HG03558 (cell line): ENCODE results near the gene HDAC3.
A peak's percentile ranks its signal among the peaks of the same experiment; 100 is the strongest.

Experiments used
- ATAC-seq: cut with Tn5 transposase; IDR thresholded peaks from one replicate; pipeline ENCODE4 v1.9.1; 2021; ENCODE audit warnings: moderate number of reproducible peaks; ENCODE audit not compliant: unreplicated experiment; ENCODE audit errors: extremely low read depth

The HDAC3 gene

DNA sequence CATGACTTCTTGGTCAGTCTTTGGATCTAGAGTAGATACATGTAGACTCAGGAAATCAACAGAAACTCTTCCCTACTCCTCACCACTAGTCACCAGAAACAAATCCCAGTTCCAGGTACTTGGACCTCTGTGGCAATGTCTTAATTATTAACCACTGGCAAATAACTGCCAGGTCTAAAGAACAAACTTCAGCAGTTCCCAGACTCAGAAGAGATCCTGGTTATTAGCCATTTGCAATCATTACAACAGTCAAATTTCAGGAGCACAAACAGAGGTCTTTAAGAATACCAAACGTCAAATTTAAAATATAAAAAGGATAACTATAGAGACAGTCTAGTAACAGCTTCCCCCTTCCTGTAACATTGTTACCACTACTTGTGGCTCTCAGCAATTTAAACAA lies 28.1 kb downstream of the HDAC3 start:
- ATAC-seq: no peak

DNA sequence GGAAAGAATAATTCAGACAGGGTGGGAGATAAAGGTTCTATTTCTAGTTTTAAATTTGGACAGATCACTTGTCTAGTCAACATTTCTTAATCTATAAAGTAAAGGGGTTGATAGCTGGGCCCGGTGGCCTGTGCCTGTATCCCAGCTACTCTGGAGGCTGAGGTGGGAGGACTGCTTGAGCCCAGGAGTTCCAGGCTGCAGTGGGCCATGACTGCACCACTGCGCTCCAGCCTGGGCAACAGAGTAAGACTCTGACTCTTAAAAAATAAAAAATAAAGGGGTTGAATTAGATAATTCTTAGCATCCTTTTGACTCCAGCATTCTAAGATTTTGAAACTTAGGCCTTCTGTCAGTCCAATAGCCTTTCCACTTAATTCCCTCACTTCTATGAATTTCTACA lies 28.6 kb downstream of the HDAC3 start:
- ATAC-seq: no peak

DNA sequence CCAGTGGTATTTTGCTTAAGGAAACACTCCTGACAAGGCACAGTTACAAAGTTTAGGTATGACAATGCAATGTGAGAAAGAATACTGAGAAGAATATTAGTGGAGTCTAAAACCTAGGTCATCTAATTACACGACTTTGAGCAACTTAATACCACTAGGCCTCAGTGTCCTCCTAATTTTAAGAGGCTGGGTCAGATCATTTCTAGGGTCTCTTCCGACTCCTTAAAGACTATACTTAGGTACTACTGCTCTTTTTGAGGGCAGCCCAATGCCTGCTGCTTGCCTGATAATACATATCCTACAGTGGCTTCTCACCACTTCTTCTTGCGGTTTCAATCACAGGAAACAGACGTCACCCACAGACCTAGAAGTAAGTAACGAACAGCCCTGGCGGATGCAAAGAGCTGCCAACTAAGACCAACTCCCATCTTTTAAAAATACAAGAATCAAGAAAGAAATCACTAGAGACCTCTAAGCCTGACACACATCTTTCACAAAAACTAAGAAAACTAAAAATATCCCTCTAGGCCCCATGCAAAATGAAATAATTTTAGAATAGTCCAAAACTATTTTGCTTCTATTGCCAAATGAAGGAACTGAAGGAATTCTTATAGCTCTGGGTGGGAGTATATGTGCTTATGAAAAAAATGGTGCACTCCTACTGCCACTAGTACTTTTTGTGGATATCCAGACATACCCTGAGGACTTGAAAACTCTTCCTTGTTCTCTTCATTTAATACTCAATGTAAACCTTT lies 30.9 kb downstream of the HDAC3 start:
- peak; percentile 91 for ATAC-seq

DNA sequence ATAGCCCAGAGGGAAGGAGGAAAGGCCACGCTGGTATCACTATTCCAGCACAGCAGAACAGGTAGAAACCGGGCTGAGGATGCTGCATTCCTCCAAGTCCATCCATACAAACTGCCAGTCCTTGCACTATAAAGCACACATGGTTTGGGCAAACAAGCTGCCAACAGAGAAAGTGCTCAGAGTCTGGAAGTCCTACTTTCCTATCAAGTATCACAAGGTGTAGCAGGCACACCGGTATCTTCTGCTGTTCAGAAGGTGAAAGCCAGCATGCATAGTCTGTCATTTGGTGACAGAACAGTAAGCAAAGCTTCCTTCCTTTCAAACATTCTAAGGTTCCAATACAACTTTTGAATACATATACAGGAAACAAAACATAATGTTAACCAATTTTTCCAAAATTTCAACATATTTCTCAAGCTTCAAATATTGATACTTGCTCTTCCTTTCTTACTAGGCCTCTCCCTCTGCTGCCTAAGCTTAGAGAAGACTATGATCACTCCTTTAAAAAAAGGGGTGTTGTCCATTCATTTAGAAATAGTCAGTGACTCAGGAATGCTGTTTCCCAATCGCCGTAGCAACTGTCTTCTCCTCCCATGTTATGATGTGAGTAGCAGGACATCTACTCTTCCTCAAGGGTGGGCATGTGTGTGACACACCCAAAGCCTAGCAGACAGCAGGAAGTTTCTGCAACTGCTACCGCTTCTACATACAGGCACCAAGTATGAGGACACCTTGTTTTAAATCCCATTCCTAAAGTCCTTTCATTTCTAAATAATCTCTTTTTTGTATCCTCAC lies 32.5 kb downstream of the HDAC3 start:
- ATAC-seq: no peak

DNA sequence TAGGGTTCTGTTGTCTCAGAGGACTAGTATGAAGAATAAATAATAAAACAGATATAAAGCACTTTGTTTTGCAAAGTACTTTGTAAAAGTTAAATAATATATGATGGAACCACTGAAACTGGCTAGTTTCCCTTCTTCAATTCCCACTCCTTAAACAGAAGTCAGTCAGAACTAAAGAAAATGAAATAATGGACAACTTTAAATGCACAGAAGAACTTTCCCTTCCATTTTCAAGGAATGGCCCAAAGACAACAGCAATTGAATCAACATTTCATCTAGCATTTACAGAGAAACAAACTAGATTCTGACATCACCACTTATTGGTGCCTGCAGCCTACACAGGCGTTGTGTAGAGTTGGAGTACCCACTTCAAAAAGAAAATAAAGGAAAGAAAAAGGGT lies 34.0 kb downstream of the HDAC3 start:
- ATAC-seq: no peak

DNA sequence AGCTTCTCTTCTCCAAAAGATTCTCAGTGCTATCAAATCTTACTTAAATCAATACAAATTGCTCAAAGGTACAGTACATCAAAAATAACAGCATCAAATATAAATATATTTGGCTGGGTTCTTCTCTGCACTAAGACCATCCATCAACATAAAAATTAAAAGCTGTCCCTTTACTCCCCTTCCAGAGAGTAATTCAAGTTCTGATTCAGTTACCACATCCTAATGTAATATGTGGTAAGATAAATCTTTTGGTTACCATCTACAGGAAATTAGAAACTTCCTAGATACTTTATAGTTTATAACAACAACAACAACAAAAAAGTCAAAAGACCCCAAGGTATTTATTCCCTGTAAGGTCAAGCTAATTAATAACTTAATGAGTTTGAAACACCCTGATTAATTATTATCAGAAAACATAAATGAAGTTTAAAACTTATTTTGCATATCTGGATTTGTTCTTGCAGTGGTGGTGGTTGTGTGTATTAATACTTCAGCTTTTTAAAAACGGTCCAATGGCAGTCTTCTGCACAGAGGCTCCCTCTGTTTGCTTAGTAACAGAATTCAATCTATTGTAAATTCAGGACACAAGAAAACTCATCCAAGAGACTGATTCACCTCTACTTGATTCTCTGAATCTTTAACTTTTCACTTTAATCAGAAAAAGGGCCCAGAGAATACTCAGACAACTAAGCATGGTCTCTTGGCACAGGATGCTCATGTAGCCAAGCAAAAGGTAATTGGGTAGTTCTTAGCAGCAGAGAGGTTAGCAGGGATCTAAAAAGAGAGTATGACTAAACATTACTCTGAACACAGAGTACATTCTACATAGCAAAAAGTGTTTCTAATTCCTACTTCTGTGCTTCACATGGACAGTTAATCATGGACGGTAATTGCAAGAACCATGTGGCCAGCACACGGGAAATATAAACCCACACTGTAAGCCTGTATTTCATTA lies 38.0 kb downstream of the HDAC3 start:
- ATAC-seq: no peak

DNA sequence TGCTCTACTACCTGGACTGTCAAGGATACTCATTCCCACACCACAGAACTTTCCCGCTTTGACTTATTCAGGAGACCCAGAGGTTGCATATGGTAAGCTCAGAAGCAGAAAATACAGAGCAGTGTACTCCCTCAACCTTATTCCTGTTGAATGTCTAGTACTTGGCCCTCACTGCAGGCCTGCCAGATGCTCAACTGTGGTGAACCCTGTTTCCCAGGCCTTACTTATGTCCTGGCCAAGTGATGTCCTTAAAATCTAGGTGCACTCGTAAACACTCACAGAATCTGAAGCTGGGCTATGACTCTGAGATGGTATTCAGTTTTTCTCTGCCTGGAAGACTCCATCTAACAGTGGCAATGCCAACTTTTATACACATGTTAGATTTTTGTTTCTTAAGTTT lies 38.8 kb downstream of the HDAC3 start:
- ATAC-seq: no peak

DNA sequence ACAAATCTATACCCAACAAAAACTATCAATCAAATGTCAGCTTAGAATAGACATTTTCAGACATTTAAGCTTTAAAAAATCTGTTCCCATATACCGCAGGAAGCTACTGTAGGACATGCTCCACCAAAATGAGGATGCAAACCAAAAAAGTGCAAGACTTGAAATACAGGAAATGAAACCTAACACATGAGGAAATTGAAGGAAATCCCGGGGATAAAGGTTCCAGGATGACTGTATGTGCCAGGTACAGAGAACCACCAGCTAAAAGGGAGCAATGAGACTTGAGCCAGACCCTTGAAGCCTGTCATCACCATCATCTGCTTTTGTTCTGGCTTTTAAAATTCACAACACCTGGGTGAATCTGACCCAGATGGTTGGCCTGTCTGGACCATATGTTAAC lies 39.3 kb downstream of the HDAC3 start:
- no peak for ATAC-seq

DNA sequence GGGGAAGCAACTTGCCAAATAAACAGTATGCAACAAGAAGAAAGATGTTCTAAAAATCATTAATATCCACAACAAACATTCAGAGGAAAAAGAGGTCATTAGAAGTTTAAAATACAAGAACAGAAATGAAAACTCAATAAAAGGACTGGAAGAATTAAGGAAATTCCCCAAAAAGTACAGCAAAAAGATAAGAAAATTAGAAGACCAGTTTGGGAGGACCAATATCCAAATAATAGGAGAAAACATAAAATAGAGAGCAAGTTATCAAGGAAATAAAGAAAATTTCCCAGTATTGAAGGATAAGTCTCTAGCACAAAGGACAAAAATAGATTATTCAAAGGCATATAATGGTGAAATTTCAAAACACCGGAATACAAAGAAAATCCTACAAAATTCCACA lies 39.8 kb downstream of the HDAC3 start:
- ATAC-seq: no peak

DNA sequence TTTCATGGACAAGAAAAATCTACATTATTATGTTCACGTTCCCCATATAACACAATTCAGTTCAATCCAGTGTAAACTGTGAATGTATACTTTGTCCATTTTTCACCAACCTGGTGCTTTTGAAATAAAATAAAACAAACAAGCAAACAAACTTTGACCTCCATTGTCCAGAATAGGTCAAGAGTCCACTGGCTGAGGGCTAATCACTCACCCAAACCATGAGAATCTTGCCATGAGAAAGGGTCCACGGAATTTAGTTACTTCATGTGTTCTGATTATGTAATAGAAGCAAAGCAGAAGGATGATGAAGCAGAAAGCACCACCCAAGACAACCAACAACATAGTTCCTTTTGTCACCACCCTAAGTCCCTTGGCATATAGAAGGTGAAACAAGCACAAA lies 46.5 kb downstream of the HDAC3 start:
- ATAC-seq: no peak

DNA sequence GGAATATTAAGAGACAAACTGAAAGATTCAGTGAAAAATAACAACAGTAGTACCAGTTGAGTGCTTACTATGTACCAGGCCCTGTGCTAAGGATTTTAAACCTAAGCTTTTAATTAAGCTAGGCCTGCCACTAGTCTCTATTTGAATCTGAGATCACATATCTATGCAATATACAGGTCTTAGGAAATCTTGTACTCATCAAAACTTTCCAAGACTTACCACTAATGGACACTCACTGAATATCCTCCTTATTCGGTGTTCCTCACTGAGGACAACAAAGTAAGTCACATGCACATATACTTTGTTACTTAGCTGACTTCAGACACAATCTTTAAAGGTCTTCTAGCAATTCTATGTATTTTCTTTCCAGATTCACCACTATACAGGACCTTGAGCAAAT lies 50.4 kb downstream of the HDAC3 start:
- no peak for ATAC-seq

DNA sequence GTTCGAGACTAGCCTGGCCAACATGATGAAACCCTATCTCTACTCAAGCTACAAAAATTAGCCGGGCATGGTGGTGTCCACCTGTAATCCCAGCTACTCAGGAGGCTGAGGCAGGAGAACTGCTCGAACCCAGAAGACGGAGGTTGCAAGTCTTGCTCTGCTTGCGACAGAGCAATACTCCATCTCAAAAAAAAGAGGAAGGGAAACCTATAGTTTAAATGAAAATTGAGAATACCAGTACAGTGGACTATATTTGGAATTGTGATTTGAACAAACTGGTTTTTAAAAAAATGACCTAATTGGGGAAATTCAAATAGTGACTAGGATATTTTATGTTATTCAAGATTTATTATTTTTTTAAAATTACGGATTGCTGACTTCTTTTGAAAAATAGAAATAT lies 51.1 kb downstream of the HDAC3 start:
- ATAC-seq: no peak

DNA sequence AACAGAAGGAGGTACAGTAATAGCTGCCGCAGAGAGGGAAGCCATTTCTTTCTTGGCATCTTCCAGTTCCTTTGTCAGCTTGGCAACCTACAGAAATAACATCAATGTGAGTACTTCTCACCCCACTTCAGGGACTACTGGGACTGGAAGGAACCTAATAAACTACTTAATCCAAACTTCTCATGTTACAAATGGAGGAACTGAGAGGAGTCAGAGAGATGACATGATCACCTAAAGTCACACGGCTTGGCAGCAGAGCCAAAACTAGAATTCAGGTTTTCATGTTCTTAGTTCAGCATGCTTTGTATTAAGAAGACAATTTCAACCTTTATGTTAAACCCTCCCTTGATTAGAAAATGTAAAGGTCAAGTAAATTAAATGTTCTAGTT lies 62.5 kb downstream of the HDAC3 start:
- ATAC-seq: no peak

DNA sequence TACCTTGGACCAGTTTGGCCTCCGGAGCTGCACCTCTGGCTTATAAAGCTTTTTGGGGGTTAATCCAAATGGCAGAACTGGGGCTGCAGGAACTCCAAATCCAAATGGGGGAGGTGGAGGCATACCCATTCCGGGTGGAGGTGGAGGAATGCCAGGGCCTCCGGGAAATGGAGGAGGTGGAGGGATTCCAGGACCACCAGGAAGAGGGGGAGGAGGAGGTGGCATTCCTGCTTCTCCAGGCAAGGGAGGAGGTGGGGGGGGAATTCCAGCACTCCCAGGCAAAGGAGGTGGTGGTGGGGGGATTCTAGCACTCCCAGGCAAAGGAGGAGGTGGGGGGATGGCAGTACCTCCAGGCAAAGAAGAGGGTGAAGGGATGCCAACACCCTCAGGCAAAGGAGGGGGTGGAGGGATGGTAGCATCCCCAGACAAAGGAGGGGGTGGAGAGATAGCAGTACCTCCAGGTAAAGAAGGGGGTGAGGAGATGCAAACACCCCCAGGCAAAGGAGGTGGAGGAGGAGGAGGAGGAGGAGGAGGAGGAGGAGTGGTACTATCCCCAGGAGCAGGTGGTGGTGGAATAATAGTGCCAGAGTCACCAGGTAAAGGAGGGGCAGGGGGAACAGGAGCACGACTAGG lies 63.0 kb downstream of the HDAC3 start:
- no peak for ATAC-seq
